Measurements from ENCODE around the gene PILRA. TPM values are rescaled to one million over a fixed set of nuclear protein-coding genes. Genes with fewer than 3 reads are reported as not detected.
"Not testable (repeated sequence)": the region's sequence is repeated elsewhere in the genome, so short reads cannot be mapped to it uniquely, and the experiment has no call there.

PILRA gene
- total RNA-seq, 1 donor from 2014 or later = 3.2 TPM

- ATAC-seq (no peak), DNase-seq (no peak)
- intact Hi-C loops (cut with micrococcal nuclease) = no loop called here
These were observed 16.7 kb upstream of the PILRA start for GRCh38 chr7:100356416-100357068.

- intact Hi-C loops (cut with micrococcal nuclease) = no loop called here
- DNase-seq (no peak), ATAC-seq (no peak)
These were observed 16.1 kb upstream of the PILRA start for GRCh38 chr7:100357131-100357561.

GRCh38 chr7:100358027-100358856 lies 15.0 kb upstream of the PILRA start, which contains the start of gene PILRB:
Gene PILRB, plus strand, starts transcription at chr7:100358117. Its CDS starts 186 bp downstream, at chr7:100358303.
- DNase-seq = no peak
- ATAC-seq = no peak
- intact Hi-C loops (cut with micrococcal nuclease) = no loop called here

- intact Hi-C loops (cut with micrococcal nuclease) = no loop called here
- DNase-seq (no peak), ATAC-seq (no peak)
These were observed 14.5 kb upstream of the PILRA start for GRCh38 chr7:100358857-100359212.

- DNase-seq = no peak
- intact Hi-C loops (cut with micrococcal nuclease) = no loop called here
- no peak for ATAC-seq
These were observed 13.0 kb upstream of the PILRA start for GRCh38 chr7:100360135-100360854.

GRCh38 chr7:100363098-100363497 lies 10.2 kb upstream of the PILRA start:
- DNase-seq = no peak
- intact Hi-C loops (cut with micrococcal nuclease) = no loop called here
- no peak for ATAC-seq

- DNase-seq; intact Hi-C loops (cut with micrococcal nuclease); ATAC-seq: not testable (repeated sequence)
These were observed 9.5 kb upstream of the PILRA start for GRCh38 chr7:100363797-100364196.

GRCh38 chr7:100364480-100364879 lies 8.8 kb upstream of the PILRA start:
- no peak for ATAC-seq
- intact Hi-C loops (cut with micrococcal nuclease) = no loop called here

GRCh38 chr7:100365998-100366367 lies 7.3 kb upstream of the PILRA start:
- intact Hi-C loops (cut with micrococcal nuclease); DNase-seq; ATAC-seq: not testable (repeated sequence)

More at GRCh38 chr7:100364480-100364879, 8.8 kb upstream of the PILRA start:
- DNase-seq = no peak

GRCh38 chr7:100366411-100367250 lies 6.7 kb upstream of the PILRA start:
- no peak for ATAC-seq
- intact Hi-C loops (cut with micrococcal nuclease) = no loop called here

GRCh38 chr7:100367251-100367620 lies 6.1 kb upstream of the PILRA start:
- intact Hi-C loops (cut with micrococcal nuclease) = no loop called here
- no peak for ATAC-seq

More at GRCh38 chr7:100366411-100367250, 6.7 kb upstream of the PILRA start:
- DNase-seq = no peak

GRCh38 chr7:100367676-100368613 lies 5.3 kb upstream of the PILRA start:
- DNase-seq (no peak), ATAC-seq (no peak)
- intact Hi-C loops (cut with micrococcal nuclease) = no loop called here

More at GRCh38 chr7:100367251-100367620, 6.1 kb upstream of the PILRA start:
- no peak for DNase-seq

- ATAC-seq = peak; percentile 64
- intact Hi-C loops (cut with micrococcal nuclease) = no loop called here
- peak; percentile 71 for DNase-seq
These were observed 4.2 kb upstream of the PILRA start for GRCh38 chr7:100369105-100369504.

GRCh38 chr7:100370303-100370702 lies 3.0 kb upstream of the PILRA start:
- intact Hi-C loops (cut with micrococcal nuclease) = no loop called here
- ATAC-seq (no peak), DNase-seq (no peak)

- ATAC-seq (no peak), DNase-seq (no peak)
- intact Hi-C loops (cut with micrococcal nuclease) = no loop called here
These were observed 2.5 kb upstream of the PILRA start for GRCh38 chr7:100370746-100371145.

- ATAC-seq (no peak), DNase-seq (no peak)
- intact Hi-C loops (cut with micrococcal nuclease) = no loop called here
These were observed 1.6 kb upstream of the PILRA start for GRCh38 chr7:100371561-100372171.

GRCh38 chr7:100372256-100372655 lies 1.0 kb upstream of the PILRA start:
- DNase-seq = no peak
- ATAC-seq = peak; percentile 26

GRCh38 chr7:100372694-100373093 lies 593 bp upstream of the PILRA start:
- no peak for DNase-seq
- ATAC-seq = no peak
- intact Hi-C loops (cut with micrococcal nuclease) = no loop called here

More at GRCh38 chr7:100372256-100372655, 1.0 kb upstream of the PILRA start:
- intact Hi-C loops (cut with micrococcal nuclease) = no loop called here

Data from left ventricle myocardium superior (tissue), 1 donor.